ENCODE data around the gene ALS2CL. TPM values are rescaled to one million over a fixed set of nuclear protein-coding genes. Genes with fewer than 3 reads are reported as not detected.

ALS2CL gene, protein sequence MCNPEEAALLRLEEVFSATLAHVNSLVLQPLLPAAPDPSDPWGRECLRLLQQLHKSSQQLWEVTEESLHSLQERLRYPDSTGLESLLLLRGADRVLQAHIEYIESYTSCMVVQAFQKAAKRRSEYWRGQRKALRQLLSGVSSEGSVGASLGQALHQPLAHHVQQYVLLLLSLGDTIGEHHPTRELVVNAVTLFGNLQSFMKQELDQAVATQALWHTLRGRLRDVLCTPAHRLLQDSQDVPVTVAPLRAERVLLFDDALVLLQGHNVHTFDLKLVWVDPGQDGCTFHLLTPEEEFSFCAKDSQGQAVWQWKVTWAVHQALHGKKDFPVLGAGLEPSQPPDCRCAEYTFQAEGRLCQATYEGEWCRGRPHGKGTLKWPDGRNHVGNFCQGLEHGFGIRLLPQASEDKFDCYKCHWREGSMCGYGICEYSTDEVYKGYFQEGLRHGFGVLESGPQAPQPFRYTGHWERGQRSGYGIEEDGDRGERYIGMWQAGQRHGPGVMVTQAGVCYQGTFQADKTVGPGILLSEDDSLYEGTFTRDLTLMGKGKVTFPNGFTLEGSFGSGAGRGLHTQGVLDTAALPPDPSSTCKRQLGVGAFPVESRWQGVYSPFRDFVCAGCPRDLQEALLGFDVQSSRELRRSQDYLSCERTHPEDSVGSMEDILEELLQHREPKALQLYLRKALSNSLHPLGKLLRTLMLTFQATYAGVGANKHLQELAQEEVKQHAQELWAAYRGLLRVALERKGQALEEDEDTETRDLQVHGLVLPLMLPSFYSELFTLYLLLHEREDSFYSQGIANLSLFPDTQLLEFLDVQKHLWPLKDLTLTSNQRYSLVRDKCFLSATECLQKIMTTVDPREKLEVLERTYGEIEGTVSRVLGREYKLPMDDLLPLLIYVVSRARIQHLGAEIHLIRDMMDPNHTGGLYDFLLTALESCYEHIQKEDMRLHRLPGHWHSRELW
- total RNA-seq, result 8.3 TPM

DNA sequence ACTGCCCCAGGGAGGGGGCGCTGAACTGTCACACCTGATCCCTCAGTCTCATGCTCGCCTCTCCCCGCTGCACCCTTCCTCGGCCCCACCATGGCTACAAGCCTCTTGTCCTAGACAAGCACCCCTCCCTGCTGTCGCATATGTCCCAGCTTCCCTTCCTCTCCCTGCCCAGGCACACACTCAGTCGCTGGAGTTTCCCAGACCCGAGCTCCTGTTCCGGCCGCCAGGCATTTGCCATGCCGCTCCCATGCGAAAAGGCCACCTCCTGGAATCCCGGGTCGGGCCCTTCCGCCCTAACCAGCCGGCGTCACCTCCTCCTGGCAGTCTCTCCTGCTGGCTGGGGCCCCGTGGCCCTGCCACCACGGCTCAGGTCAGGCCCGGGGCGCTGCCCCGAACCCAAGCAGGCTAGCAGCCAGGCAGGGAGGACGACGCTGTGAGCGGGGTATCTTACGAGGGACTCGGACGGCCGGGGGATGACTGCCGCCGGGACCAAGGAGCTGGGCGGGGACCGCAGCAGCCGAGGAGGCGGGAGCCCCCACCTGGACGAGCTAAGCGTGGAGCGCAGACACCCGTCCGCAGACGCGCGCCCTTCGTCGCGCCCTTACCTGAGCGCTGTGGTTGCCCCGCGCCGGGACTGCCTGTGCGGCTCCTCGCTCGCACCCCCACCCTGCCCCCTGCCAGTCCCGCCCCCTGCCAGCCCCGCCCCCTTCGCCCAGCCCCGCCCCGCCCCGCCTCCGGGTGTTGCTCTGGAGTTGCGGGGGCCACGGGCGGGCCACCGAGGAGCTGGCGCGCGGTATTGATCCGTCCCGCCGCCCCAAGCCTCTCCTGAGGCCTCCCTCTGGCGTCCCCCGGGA, at the start of gene ALS2CL:
Gene ALS2CL, minus strand, starts transcription at position 642 of the 854 bp plus-strand sequence. CDS start 4,239 bp downstream, outside the sequence.

DNA sequence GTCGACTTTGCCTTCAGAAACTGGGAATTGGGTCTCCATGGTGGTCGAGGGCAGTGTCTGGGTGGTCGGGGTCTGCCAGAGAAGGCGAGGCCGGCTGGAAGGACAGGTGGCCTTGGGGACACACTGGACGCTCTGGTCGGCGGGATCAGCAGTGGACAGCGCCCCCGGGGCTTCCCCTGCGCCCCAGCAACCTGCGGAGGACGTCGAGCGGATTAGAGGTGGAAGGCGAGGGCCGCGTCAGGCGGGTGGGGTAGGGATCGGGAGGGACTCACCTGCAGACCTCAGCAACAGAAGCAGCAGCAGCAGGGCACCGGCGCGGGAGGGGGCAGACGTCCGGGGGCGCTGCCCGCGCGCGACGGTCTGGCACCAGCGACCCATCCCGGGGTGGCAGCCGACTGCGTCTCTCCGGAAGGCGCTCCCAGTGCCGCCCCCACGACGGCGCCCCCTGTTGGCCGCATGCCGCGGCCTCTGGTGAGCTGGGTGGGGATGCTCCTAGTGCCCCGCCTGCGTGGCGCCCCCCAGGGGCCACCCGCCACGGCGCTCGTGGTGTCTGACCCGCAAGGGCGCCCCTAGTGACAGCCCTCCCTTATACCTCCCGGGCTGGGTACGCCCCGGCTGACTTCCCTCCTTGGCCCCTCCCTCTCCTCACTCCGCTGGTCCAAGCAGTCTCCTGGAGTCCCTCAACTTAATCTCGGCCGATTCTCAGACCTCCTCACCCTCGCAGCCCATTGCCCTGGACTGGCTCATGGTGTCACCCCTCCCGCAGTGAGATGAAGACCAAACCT, 24.2 kb upstream of the ALS2CL start, which contains the start of gene PRSS50:
Gene PRSS50, minus strand, starts transcription at position 423 of the 785 bp plus-strand sequence. Its CDS starts 45 bp downstream, at position 378.

DNA sequence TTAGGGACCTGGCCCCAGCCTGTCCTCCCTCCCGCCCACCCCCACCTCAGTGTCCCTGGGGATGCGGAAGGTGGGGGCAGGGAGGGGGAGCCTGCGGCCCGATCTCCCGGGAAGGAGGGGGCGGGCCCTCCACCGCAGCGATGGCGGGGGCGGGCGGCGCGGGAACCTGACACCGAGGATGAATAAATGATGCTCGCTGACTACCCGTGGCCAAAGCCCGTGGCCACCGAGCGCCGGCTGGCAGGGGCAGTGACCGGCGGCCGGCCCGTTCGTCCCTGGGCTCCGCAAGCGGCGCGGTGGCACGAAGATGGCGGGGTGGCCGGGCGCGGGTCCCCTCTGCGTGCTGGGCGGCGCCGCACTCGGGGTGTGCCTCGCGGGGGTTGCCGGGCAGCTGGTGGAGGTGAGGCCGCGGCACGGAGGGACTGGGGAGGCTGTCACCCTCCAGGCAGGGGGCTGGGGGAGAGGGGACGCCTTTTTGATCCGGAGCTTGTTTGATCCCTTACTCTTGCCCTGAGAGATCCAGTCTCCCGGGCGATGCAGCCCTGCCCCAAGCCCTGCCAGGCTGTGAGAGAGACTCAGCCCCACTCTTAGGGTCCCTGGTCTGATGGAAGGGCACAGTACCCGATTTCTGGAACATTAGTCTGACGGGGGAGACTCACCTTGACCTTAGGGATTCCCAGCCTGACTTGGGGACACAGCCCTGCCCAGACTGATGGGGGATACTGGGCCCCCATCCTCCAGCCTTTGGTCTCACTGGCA, 7.9 kb upstream of the ALS2CL start, which contains the start of gene TMIE:
Gene TMIE, plus strand, starts transcription at position 212 of the 759 bp plus-strand sequence. Its CDS starts 96 bp downstream, at position 308.

Other genes with a start within 250 kb of the ALS2CL start
- gene LTF, start 228.8 kb downstream of the ALS2CL start, total RNA-seq, result 52.9 TPM
- not detected for gene RTP3, start 195.7 kb downstream of the ALS2CL start, total RNA-seq
- 3.6 TPM for gene LRRC2, start 127.4 kb downstream of the ALS2CL start, total RNA-seq
- gene FAM240A, start 81.2 kb downstream of the ALS2CL start, total RNA-seq, result not detected
- gene TMIE, start 7.7 kb upstream of the ALS2CL start, total RNA-seq, result 3.0 TPM
- gene PRSS50, start 24.2 kb upstream of the ALS2CL start, total RNA-seq, result 1.2 TPM
- gene MYL3, start 169.8 kb upstream of the ALS2CL start, total RNA-seq, result 11.8 TPM
- 14.7 TPM for gene PTH1R, start 184.0 kb upstream of the ALS2CL start, total RNA-seq